ENCODE measurements around the gene IQCE. TPM values are rescaled to one million over a fixed set of nuclear protein-coding genes. Genes with fewer than 3 reads are reported as not detected.

The IQCE gene
- total RNA-seq, 1 experiment from 2014 or later, result 94.8 TPM

DNA sequence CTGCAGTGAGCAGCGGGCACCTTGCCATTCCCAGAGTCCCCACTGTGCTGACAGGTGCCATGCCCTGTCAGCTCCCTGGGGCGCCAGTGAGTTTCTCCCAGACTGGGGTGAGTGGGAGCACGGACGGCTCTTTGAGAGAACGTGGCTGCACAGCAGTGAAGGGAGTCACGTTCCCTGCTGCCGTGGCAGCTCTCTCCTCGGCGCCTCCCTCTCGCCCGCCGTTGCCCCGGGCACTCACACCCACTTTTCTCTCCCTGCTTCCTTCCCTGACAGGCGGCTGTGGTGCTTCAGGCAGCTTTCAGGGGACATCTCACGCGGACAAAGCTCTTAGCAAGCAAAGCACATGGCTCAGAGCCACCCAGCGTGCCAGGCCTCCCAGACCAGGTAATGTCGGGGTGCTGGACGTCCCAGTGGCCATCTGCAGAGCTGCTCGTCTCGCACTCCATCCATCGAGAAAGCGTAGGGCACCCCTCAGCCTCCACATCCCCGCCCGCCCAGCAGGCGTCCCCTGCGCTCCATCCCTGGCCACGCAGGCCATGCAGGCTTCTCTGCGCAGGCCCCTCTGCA lies 45.9 kb downstream of the IQCE start:
- no TSS peak for BruUV-seq (replicated peaks)
- CTCF ChIA-PET, result interaction anchor here (1.2 kb wide), 1 partner anchor 66 kb away, joined by 3 read pairs; no protein-coding TSS in a partner anchor
- H3K36me3 Mint-ChIP-seq (ENCODE audit: insufficient read depth, unreplicated experiment), result peaks cover 63% of the 10 kb centered on the region
- no peaks in the 10 kb centered on the region for H3K9me3 Mint-ChIP-seq (ENCODE audit: low read depth, unreplicated experiment)
- H3K4me1 Mint-ChIP-seq (ENCODE audit: low read depth, unreplicated experiment), result no peaks in the 10 kb centered on the region
- TF ChIP-seq, protein P1, sequence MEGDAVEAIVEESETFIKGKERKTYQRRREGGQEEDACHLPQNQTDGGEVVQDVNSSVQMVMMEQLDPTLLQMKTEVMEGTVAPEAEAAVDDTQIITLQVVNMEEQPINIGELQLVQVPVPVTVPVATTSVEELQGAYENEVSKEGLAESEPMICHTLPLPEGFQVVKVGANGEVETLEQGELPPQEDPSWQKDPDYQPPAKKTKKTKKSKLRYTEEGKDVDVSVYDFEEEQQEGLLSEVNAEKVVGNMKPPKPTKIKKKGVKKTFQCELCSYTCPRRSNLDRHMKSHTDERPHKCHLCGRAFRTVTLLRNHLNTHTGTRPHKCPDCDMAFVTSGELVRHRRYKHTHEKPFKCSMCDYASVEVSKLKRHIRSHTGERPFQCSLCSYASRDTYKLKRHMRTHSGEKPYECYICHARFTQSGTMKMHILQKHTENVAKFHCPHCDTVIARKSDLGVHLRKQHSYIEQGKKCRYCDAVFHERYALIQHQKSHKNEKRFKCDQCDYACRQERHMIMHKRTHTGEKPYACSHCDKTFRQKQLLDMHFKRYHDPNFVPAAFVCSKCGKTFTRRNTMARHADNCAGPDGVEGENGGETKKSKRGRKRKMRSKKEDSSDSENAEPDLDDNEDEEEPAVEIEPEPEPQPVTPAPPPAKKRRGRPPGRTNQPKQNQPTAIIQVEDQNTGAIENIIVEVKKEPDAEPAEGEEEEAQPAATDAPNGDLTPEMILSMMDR (IDR thresholded peaks at IDR 0.05; ENCODE audit: unreplicated experiment), result no peak
- no peak overlapping the region for H3K4me3 Mint-ChIP-seq (ENCODE audit: low read depth, unreplicated experiment)
- no peak overlapping the region for H3K27ac Mint-ChIP-seq (ENCODE audit: unreplicated experiment)
- intact Hi-C loops (cut with micrococcal nuclease; ENCODE audit: unreplicated experiment), result no loop called here
- no peak for DNase-seq
- H3K27me3 Mint-ChIP-seq (ENCODE audit: unreplicated experiment), result no peaks in the 10 kb centered on the region

DNA sequence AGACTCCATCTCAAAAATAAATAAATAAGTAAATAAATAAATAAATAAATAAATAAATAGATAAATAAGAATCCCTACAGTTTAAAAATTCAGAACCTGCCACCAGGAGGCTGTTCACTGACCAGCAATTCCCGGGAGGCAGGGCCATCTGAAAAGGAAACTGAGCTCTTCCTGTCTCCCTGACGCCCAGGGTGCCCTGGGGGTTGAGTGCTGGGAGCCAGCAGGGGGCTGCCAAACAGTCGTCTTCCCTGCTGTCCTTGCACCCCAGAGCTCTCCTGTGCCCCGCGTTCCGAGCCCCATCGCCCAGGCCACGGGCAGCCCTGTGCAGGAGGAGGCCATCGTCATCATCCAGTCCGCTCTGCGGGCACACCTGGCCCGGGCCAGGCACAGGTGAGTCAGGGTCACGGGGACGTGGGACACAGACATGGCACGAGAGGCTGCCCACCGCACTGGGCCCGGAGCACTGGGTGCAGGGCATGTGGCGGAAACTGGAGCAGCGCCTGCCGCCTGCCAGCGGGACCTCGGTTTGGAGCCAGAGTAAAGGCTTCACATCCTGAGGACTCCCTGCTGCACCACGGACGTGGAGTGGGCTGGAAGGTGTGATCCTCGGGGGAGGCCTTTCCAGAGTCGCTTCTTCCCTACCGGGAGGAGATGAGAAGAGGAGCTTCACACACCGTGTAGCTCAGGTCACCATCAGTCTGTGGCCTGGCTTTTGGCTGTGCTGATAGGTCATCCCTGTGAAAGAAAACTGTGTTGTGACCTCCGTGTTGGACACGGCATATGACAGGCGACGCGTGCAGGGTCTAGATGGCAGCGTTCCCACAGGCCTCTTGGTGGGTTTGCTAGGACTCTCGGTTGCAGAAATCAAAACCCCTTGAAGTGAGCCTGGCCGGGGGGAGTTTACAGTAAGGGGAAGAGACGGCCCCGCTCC lies 47.1 kb downstream of the IQCE start:
- TF ChIP-seq, protein P1 (IDR thresholded peaks at IDR 0.05; ENCODE audit: unreplicated experiment), result no peak
- Mint-ChIP-seq H3K36me3 (ENCODE audit: insufficient read depth, unreplicated experiment) (peaks cover 52% of the 10 kb centered on the region), H3K9me3 (ENCODE audit: low read depth, unreplicated experiment) (no peaks in the 10 kb centered on the region), H3K27ac (ENCODE audit: unreplicated experiment) (no peak overlapping the region), H3K27me3 (ENCODE audit: unreplicated experiment) (no peaks in the 10 kb centered on the region), H3K4me1 (ENCODE audit: low read depth, unreplicated experiment) (no peaks in the 10 kb centered on the region), H3K4me3 (ENCODE audit: low read depth, unreplicated experiment) (no peak overlapping the region)
- CTCF ChIA-PET, result interaction anchor here (0.6 to 1.5 kb wide), 3 partner anchors 11 to 66 kb away, joined by 3 read pairs; no protein-coding TSS in a partner anchor
- DNase-seq, result no peak
- intact Hi-C loops (cut with micrococcal nuclease; ENCODE audit: unreplicated experiment), result no loop called here
- no TSS peak for BruUV-seq (replicated peaks)

DNA sequence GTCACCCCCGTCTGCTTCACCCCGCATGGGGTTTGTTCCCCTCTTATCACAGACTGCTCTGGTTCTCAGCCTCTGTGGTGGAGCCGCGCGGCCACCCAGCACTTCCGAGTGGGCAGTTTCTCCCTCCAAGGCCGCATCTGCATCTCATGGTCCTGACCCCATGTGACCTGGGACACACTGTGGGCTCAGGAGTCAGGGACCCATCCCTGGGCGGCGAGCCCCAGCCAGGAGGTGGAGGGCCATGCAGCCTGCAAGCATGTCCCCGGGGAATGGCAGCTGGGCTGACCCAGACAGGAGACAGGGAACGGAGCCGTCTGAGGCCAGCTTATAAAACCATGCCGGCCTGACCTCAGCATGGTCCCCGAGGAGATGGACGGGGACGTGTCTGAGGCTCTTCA lies 47.8 kb downstream of the IQCE start:
- Mint-ChIP-seq H3K36me3 (ENCODE audit: insufficient read depth, unreplicated experiment) (peaks cover 46% of the 10 kb centered on the region), H3K9me3 (ENCODE audit: low read depth, unreplicated experiment) (no peaks in the 10 kb centered on the region), H3K27ac (ENCODE audit: unreplicated experiment) (no peak overlapping the region), H3K4me3 (ENCODE audit: low read depth, unreplicated experiment) (no peak overlapping the region), H3K27me3 (ENCODE audit: unreplicated experiment) (no peaks in the 10 kb centered on the region), H3K4me1 (ENCODE audit: low read depth, unreplicated experiment) (no peaks in the 10 kb centered on the region)
- CTCF ChIA-PET, result interaction anchor here (0.6 to 1.5 kb wide), 3 partner anchors 10 to 67 kb away, joined by 3 read pairs; no protein-coding TSS in a partner anchor
- no peak for DNase-seq
- intact Hi-C loops (cut with micrococcal nuclease; ENCODE audit: unreplicated experiment), result no loop called here
- TF ChIP-seq, protein P1 (IDR thresholded peaks at IDR 0.05; ENCODE audit: unreplicated experiment), result no peak
- BruUV-seq (replicated peaks), result no TSS peak

DNA sequence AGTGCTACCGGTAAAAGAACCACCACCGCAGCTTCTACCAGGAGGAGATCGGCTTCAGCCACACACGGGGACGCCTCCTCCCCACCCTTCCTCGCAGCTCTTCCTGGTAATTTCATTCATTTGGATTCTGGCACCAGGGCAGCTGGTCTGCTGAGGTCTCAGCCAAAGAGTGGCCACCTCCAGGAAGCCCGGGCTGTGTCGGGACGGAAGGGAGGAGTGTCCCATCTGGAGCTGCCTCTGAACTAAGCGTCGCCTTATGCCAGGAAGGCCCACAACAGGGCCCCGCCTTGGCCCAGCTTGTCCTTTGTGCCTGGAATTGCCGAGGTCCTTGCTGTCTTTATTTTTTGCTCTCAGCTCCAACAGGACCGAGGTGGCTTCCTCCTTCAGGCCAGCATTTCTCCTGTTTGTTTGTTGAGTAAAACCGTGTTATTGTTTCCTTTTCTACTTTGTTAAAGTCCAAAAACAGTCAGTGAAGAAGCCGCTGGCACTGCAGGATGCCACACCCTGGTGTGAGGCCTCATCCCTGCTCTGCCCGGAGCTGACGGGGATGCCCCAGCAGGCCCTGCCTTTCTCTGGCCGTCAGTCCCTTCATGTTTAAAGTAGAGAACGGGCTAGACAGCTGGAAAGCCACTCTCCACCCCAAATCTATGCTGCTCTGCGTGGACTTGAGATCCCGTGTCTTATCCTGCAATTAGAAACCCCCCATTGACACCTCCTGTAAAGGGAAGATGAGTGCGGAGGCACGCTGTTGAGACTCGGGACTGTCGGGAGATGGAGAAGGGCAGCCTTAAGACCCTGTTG lies 48.5 kb downstream of the IQCE start:
- TF ChIP-seq, protein P1 (IDR thresholded peaks at IDR 0.05; ENCODE audit: unreplicated experiment), result no peak
- no peaks in the 10 kb centered on the region for H3K27me3 Mint-ChIP-seq (ENCODE audit: unreplicated experiment)
- H3K27ac Mint-ChIP-seq (ENCODE audit: unreplicated experiment), result no peak overlapping the region
- no peak overlapping the region for H3K4me3 Mint-ChIP-seq (ENCODE audit: low read depth, unreplicated experiment)
- intact Hi-C loops (cut with micrococcal nuclease; ENCODE audit: unreplicated experiment), result no loop called here
- H3K36me3 Mint-ChIP-seq (ENCODE audit: insufficient read depth, unreplicated experiment), result peaks cover 41% of the 10 kb centered on the region
- BruUV-seq (replicated peaks), result no TSS peak
- H3K4me1 Mint-ChIP-seq (ENCODE audit: low read depth, unreplicated experiment), result no peaks in the 10 kb centered on the region
- H3K9me3 Mint-ChIP-seq (ENCODE audit: low read depth, unreplicated experiment), result no peaks in the 10 kb centered on the region
- CTCF ChIA-PET, result interaction anchor here (0.6 to 1.5 kb wide), 4 partner anchors 9 to 1433 kb away, joined by 3 to 4 read pairs (median 3); no protein-coding TSS in a partner anchor
- DNase-seq, result no peak

All from Calu3 (cell line).